K562 (cell line): Measurements from ENCODE around the gene NAA80. TPM values are rescaled to one million over a fixed set of nuclear protein-coding genes. Genes with fewer than 3 reads are reported as not detected.

ENCODE experiments used
- GATA2 ChIP-seq: sonication (generic); formaldehyde crosslinking; IDR thresholded peaks from 2 replicates; pipeline ENCODE4 v1.4.0; 2020; ENCODE audit warnings: mild to moderate bottlenecking, missing genetic modification reagents
- HDAC6 ChIP-seq: IDR thresholded peaks from 2 replicates; pipeline ENCODE4 v1.6.1; 2012; ENCODE audit warnings: low read depth, mild to moderate bottlenecking, control low read depth, inconsistent platforms, low read length, moderate library complexity
- JUND ChIP-seq, 2 experiments: IDR thresholded peaks; 2 replicates in 1 of 2; 3 replicates in 1 of 2; pipeline ENCODE4 v1.6.1; 2011; ENCODE audit warnings: borderline replicate concordance in 2 of 2, low read depth in 2 of 2, low read length in 2 of 2, improper control_type of control experiment in 1 of 2, missing biosample characterization in 1 of 2, missing genetic modification characterization in 1 of 2, missing genetic modification reagents in 1 of 2
- KAT2B ChIP-seq: IDR thresholded peaks from one replicate; pipeline ENCODE4 v1.6.1; 2012; ENCODE audit warnings: low read depth, mild to moderate bottlenecking, control low read depth, inconsistent platforms, low read length, moderate library complexity
- KDM4B ChIP-seq, 2 experiments: fragments of 450-650 bp in 1 of 2; sonication (generic) in 1 of 2; IDR thresholded peaks; 2 replicates each; pipeline ENCODE4 v1.6.1; 2016 to 2017; ENCODE audit warnings: borderline replicate concordance in 2 of 2, antibody characterized with exemption in 1 of 2, low read depth in 1 of 2, mild to moderate bottlenecking in 1 of 2
- PHB ChIP-seq: fragments of 250-450 bp; sonication (Bioruptor Pico); IDR thresholded peaks from 2 replicates; pipeline ENCODE4 v1.5.0; 2021
- RAD51 ChIP-seq: fragments of 450-650 bp; IDR thresholded peaks from 2 replicates; pipeline ENCODE4 v1.7.1; 2016; ENCODE audit warnings: low read depth, mild to moderate bottlenecking, borderline replicate concordance
- RFX5 ChIP-seq: IDR thresholded peaks from 2 replicates; pipeline ENCODE4 v1.6.1; 2011; ENCODE audit warnings: low read depth, mild to moderate bottlenecking, improper control_type of control experiment, low read length
- SETDB1 ChIP-seq: IDR thresholded peaks from one replicate; pipeline ENCODE4 v1.6.1; 2012; ENCODE audit warnings: low read length, control low read depth, inconsistent platforms
- SMC3 ChIP-seq: conservative IDR thresholded peaks from 2 replicates; pipeline ENCODE4 v1.6.1; 2011; ENCODE audit warnings: low read depth, low read length, improper control_type of control experiment; ENCODE audit not compliant: insufficient read depth
- SNIP1 ChIP-seq: fragments of 450-650 bp; IDR thresholded peaks from 2 replicates; pipeline ENCODE4 v1.7.1; 2017; ENCODE audit warnings: low read depth, mild to moderate bottlenecking
- ZBTB1 ChIP-seq: sonication (generic); formaldehyde crosslinking; IDR thresholded peaks from 2 replicates; pipeline ENCODE4 v1.8.1; 2023; ENCODE audit warnings: missing genetic modification reagents, low read depth, mild to moderate bottlenecking, borderline replicate concordance
- ZFPM2 ChIP-seq: fragments of 250-450 bp; sonication (Bioruptor Pico); IDR thresholded peaks from 2 replicates; pipeline ENCODE4 v1.5.1; 2022; ENCODE audit warnings: mild to moderate bottlenecking
- ZNF197 ChIP-seq: fragments of 200-800 bp; sonication (Bioruptor generic); IDR thresholded peaks from 2 replicates; pipeline ENCODE4 v1.6.1; 2016; ENCODE audit warnings: low read depth, missing genetic modification characterization, missing compliant biosample characterization
- ZNF589 ChIP-seq: fragments of 200-800 bp; sonication (Bioruptor generic); IDR thresholded peaks from 2 replicates; pipeline ENCODE4 v1.6.1; 2016; ENCODE audit warnings: low read depth, missing genetic modification characterization, missing compliant biosample characterization
- ZNF778 ChIP-seq: fragments of 450-650 bp; formaldehyde crosslinking; IDR thresholded peaks from 2 replicates; pipeline ENCODE4 v1.4.0; 2020; ENCODE audit warnings: mild to moderate bottlenecking, moderate library complexity
- polyA plus RNA-seq, 8 experiments: library from polyadenylated mRNA; depleted of rRNA in 4 of 8; stranded (reverse) in 5 of 8; unstranded in 3 of 8; fragments of >200 nt; fragmentation: Nextera tagmentation in 2 of 8; fragmentation: Illumina TruSeq in 1 of 8; extraction: Ambion mirVana in 2 of 8; extraction: Trizol in 1 of 8; gene quantifications; 2 replicates each; pipeline versions ENCODE4 v1.2.1 to v1.2.3, GENCODE V29; 2011 to 2014; ENCODE audit warnings: inconsistent platforms in 1 of 8, missing spikeins in 1 of 8
- total RNA-seq, 7 experiments: library from RNA; depleted of rRNA in 6 of 7; stranded (reverse); fragments of >200 nt in 6 of 7; fragmentation: Illumina TruSeq in 2 of 7; extraction: Trizol in 2 of 7; gene quantifications; 2 replicates each; pipeline versions ENCODE4 v1.2.1 to v1.2.3, GENCODE V29; 2011 to 2021; ENCODE audit warnings: low replicate concordance in 1 of 7
- TF ChIP-seq, protein P1 (sequence below): sonication (generic); formaldehyde crosslinking; IDR thresholded peaks from 2 replicates; pipeline ENCODE4 v1.8.1; 2023; ENCODE audit warnings: mild to moderate bottlenecking, missing genetic modification reagents
- TF ChIP-seq, protein P2 (sequence below): fragments of 250-450 bp; sonication (Bioruptor Pico); IDR thresholded peaks from 2 replicates; pipeline ENCODE4 v1.5.0; 2021
- TF ChIP-seq, protein P3 (sequence below): fragments of 250-450 bp; sonication (Bioruptor Pico); IDR thresholded peaks from 2 replicates; pipeline ENCODE4 v1.5.1; 2021; ENCODE audit warnings: mild to moderate bottlenecking
- TF ChIP-seq, protein P4 (sequence below): sonication (generic); formaldehyde crosslinking; IDR thresholded peaks from 2 replicates; pipeline ENCODE4 v1.8.0; 2022; ENCODE audit warnings: mild to moderate bottlenecking, missing genetic modification reagents

NAA80 gene
- total and polyA plus RNA-seq, 9 of the 15 experiments (the other 6 are each of a cell fraction or from before 2014, with no cell fraction given), result 0.82 to 24.0 (median 8.6) TPM

DNA sequence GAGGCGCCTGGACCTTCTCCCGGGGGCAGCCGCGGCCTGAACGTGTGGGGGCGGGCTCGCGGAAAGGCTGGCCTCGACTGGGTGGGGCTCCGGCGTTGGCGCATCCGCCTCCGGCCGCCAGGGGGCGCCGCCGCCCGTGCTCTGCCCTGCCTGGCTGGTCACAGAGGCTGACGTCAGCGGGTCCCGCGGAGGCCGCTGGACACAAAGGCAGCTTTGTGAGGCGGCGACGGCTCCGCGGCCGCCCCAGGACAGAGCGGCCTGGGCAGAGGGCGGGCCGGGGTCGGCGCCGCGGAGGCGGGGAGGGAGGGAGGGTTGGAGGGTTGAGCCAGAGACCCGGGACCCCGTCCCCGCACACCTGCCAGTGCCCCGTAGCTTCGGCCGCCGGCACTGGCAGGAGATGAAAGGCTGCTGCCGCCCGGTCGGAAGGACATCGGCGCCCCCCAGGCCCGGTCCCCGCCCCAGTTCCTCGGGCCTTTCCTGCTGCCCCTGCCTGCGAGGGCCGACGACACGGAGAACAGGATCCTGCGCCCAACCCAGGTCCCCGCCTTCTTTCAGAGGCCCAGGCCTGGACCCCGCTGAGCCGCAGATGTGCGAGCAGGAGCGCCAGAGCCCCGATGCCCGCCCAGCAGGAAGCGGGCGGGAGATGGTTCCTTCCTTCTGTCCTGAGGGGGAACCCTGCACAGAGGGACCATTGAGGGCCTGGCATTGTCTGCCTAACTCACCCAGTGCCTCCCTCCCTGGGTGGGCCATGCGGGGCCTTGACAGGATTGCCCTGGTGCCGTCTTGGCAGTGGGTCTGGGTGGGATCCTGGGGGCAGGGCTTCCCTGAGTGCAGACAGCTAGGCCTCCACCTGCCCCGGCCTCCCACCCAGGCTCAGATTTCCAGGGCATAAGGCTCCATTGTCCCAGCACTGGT lies 38.9 kb downstream of the NAA80 start (continued):
- TF ChIP-seq, protein P1, sequence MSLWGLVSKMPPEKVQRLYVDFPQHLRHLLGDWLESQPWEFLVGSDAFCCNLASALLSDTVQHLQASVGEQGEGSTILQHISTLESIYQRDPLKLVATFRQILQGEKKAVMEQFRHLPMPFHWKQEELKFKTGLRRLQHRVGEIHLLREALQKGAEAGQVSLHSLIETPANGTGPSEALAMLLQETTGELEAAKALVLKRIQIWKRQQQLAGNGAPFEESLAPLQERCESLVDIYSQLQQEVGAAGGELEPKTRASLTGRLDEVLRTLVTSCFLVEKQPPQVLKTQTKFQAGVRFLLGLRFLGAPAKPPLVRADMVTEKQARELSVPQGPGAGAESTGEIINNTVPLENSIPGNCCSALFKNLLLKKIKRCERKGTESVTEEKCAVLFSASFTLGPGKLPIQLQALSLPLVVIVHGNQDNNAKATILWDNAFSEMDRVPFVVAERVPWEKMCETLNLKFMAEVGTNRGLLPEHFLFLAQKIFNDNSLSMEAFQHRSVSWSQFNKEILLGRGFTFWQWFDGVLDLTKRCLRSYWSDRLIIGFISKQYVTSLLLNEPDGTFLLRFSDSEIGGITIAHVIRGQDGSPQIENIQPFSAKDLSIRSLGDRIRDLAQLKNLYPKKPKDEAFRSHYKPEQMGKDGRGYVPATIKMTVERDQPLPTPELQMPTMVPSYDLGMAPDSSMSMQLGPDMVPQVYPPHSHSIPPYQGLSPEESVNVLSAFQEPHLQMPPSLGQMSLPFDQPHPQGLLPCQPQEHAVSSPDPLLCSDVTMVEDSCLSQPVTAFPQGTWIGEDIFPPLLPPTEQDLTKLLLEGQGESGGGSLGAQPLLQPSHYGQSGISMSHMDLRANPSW, result no peak
- TF ChIP-seq, protein P2, sequence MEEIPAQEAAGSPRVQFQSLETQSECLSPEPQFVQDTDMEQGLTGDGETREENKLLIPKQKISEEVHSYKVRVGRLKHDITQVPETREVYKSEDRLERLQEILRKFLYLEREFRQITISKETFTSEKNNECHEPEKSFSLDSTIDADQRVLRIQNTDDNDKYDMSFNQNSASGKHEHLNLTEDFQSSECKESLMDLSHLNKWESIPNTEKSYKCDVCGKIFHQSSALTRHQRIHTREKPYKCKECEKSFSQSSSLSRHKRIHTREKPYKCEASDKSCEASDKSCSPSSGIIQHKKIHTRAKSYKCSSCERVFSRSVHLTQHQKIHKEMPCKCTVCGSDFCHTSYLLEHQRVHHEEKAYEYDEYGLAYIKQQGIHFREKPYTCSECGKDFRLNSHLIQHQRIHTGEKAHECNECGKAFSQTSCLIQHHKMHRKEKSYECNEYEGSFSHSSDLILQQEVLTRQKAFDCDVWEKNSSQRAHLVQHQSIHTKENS (CRISPR knock-in tag), result no peak
- TF ChIP-seq, protein P3, sequence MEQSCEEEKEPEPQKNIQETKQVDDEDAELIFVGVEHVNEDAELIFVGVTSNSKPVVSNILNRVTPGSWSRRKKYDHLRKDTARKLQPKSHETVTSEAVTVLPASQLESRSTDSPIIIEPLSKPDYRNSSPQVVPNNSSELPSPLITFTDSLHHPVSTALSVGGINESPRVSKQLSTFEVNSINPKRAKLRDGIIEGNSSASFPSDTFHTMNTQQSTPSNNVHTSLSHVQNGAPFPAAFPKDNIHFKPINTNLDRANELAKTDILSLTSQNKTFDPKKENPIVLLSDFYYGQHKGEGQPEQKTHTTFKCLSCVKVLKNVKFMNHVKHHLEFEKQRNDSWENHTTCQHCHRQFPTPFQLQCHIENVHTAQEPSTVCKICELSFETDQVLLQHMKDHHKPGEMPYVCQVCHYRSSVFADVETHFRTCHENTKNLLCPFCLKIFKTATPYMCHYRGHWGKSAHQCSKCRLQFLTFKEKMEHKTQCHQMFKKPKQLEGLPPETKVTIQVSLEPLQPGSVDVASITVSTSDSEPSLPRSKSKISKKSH (CRISPR knock-in tag), result no peak
- TF ChIP-seq ZFPM2, result no peak
- TF ChIP-seq SNIP1, result no peak
- no peak for TF ChIP-seq ZNF778 (CRISPR knock-in tag)
- TF ChIP-seq SETDB1, result no peak
- TF ChIP-seq RAD51, result no peak
- TF ChIP-seq HDAC6, result no peak
- TF ChIP-seq RFX5, result no peak
- TF ChIP-seq ZNF589 (CRISPR knock-in tag), result no peak
- peak; percentile 95 for TF ChIP-seq JUND (IDR thresholded peaks at IDR 0.05; ENCODE audit: borderline replicate concordance, low read depth, low read length)
- TF ChIP-seq JUND (tag; IDR thresholded peaks at IDR 0.05; ENCODE audit: borderline replicate concordance, low read depth, low read length), result peak; percentile 88; the same call in 1 of the 3 replicates
- TF ChIP-seq, protein P4, sequence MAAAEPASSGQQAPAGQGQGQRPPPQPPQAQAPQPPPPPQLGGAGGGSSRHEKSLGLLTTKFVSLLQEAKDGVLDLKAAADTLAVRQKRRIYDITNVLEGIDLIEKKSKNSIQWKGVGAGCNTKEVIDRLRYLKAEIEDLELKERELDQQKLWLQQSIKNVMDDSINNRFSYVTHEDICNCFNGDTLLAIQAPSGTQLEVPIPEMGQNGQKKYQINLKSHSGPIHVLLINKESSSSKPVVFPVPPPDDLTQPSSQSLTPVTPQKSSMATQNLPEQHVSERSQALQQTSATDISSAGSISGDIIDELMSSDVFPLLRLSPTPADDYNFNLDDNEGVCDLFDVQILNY (CRISPR knock-in tag), result no peak
- TF ChIP-seq KDM4B (IDR thresholded peaks at IDR 0.05; ENCODE audit: borderline replicate concordance in 2 of 2, low read depth in 1 of 2), result no peak
- TF ChIP-seq PHB (CRISPR knock-in tag), result no peak
- no peak for TF ChIP-seq KAT2B
- TF ChIP-seq ZNF197 (CRISPR knock-in tag), result no peak
- TF ChIP-seq SMC3, result peak; percentile 56
- no peak for TF ChIP-seq GATA2
- 0 out of 2 replicates have a peak, but pooled peaks have one; percentile 22 for TF ChIP-seq ZBTB1 (CRISPR knock-in tag)
